B cell (primary cell): ENCODE measurements around the gene MYO10. TPM values are rescaled to one million over a fixed set of nuclear protein-coding genes. Genes with fewer than 3 reads are reported as not detected.
"Not testable (repeated sequence)": the region's sequence is repeated elsewhere in the genome, so short reads cannot be mapped to it uniquely, and the experiment has no call there.

Source experiments
- ATAC-seq: fragments of 200-7000 bp; cut with Tn5 transposase; one replicate; pipeline ENCODE4 v1.10.0; 2021; ENCODE audit warnings: low read depth, mild to moderate bottlenecking, moderate number of reproducible peaks, moderate library complexity
- CTCF ChIA-PET: fragments of 350-600 bp; sonication (Branson Sonifier 250); formaldehyde crosslinking; loops from one replicate; lab custom pipeline; 2021; ENCODE audit warnings: antibody characterized with exemption, inconsistent platforms; lab: Charles Lee
- POLR2A ChIA-PET: fragments of 350-600 bp; sonication (Branson Sonifier 250); formaldehyde crosslinking; loops from one replicate; lab custom pipeline; 2021; ENCODE audit warnings: antibody characterized with exemption; lab: Charles Lee
- DNase-seq: peaks from one replicate; pipeline ENCODE4 v3.0.0; 2013
- H2AFZ ChIP-seq: 2 replicates; pipeline ENCODE4 v1.6.1; 2012; ENCODE audit warnings: mild to moderate bottlenecking, low read depth, low read length; ENCODE audit not compliant: insufficient read depth, poor library complexity, severe bottlenecking
- H3K27ac ChIP-seq, 2 donors: 1 replicate in 1 of 2; 2 replicates in 1 of 2; pipeline ENCODE4 v1.5.1; 2012 to 2013; ENCODE audit warnings: low read length in 2 of 2, mild to moderate bottlenecking in 2 of 2, moderate library complexity in 1 of 2
- H3K27me3 ChIP-seq, 4 experiments: fragments of 200-600 bp in 1 of 4; sonication (generic) in 1 of 4; replicated peaks in 1 of 4; 1 replicate in 2 of 4; 2 replicates in 2 of 4; pipeline versions ENCODE4 v1.6.1 to v1.7.0; 2013 to 2016; ENCODE audit warnings: low read length in 3 of 4, mild to moderate bottlenecking in 2 of 4, mixed read lengths in 1 of 4, moderate library complexity in 1 of 4; ENCODE audit not compliant: insufficient read depth in 4 of 4, control insufficient read depth in 3 of 4; ENCODE audit errors: control extremely low read depth in 1 of 4
- H3K36me3 ChIP-seq, 2 experiments: replicated peaks in 1 of 2; 1 replicate in 1 of 2; 2 replicates in 1 of 2; pipeline versions ENCODE4 v1.6.1 to v1.7.1; 2013; ENCODE audit warnings: low read length in 1 of 2; ENCODE audit not compliant: insufficient read depth in 2 of 2, control insufficient read depth in 1 of 2; ENCODE audit errors: control extremely low read depth in 1 of 2, extremely low read depth in 1 of 2
- H3K4me1 ChIP-seq, 2 donors: fragments of 200-600 bp in 1 of 2; sonication (generic) in 1 of 2; 1 replicate in 1 of 2; 2 replicates in 1 of 2; pipeline versions ENCODE4 v1.5.1 to v1.6.1; 2013 to 2017; ENCODE audit warnings: low read length in 2 of 2; ENCODE audit not compliant: control insufficient read depth in 2 of 2, insufficient read depth in 2 of 2
- H3K4me2 ChIP-seq: replicated peaks from 2 replicates; pipeline ENCODE3; 2012; ENCODE audit warnings: mild to moderate bottlenecking, low read depth, low read length; ENCODE audit not compliant: poor library complexity, severe bottlenecking
- H3K4me3 ChIP-seq, 5 experiments: fragments of 200-600 bp in 1 of 5; sonication (generic) in 1 of 5; 1 replicate in 3 of 5; 2 replicates in 2 of 5; pipeline versions ENCODE4 v1.5.1 to v1.7.0; 2011 to 2016; ENCODE audit warnings: low read length in 4 of 5, mild to moderate bottlenecking in 4 of 5, low read depth in 2 of 5, control low read depth in 1 of 5, moderate library complexity in 1 of 5; ENCODE audit not compliant: insufficient read depth in 1 of 5; ENCODE audit errors: control extremely low read depth in 1 of 5, extremely low read depth in 1 of 5
- H3K79me2 ChIP-seq: fragments of 200-600 bp; sonication (generic); one replicate; pipeline ENCODE4 v1.6.0; 2016; ENCODE audit warnings: low read length; ENCODE audit not compliant: control insufficient read depth, insufficient read depth
- H3K9ac ChIP-seq: fragments of 200-600 bp; sonication (generic); 2 replicates; pipeline ENCODE4 v1.6.1; 2017; ENCODE audit warnings: mild to moderate bottlenecking, low read length, moderate library complexity
- H3K9me3 ChIP-seq, 3 donors: one replicate each; pipeline versions ENCODE4 v1.6.1 to v1.7.1; 2013; ENCODE audit warnings: low read length in 2 of 3; ENCODE audit not compliant: control insufficient read depth in 2 of 3, insufficient read depth in 1 of 3; ENCODE audit errors: control extremely low read depth in 1 of 3
- H4K20me1 ChIP-seq: 2 replicates; pipeline ENCODE4 v1.6.0; 2012; ENCODE audit warnings: mild to moderate bottlenecking, low read length; ENCODE audit not compliant: insufficient read depth, control insufficient read depth, poor library complexity, severe bottlenecking
- H3K27ac Mint-ChIP-seq: one replicate; pipeline ENCODE4 v1.8.0; 2021; ENCODE audit warnings: mixed read lengths
- H3K27me3 Mint-ChIP-seq: one replicate; pipeline ENCODE4 v1.8.0; 2021; ENCODE audit warnings: mixed read lengths
- H3K4me1 Mint-ChIP-seq: one replicate; pipeline ENCODE4 v1.8.0; 2021; ENCODE audit warnings: mixed read lengths
- H3K4me3 Mint-ChIP-seq: one replicate; pipeline ENCODE4 v1.8.0; 2021; ENCODE audit warnings: mixed read lengths
- H3K9me3 Mint-ChIP-seq: one replicate; pipeline ENCODE4 v1.8.0; 2022; ENCODE audit warnings: mixed read lengths; ENCODE audit not compliant: insufficient read depth
- EZH2 ChIP-seq: IDR thresholded peaks from 2 replicates; pipeline ENCODE4 v1.6.1; 2012; ENCODE audit warnings: borderline replicate concordance, low read depth, mild to moderate bottlenecking, moderate library complexity, low read length; ENCODE audit not compliant: insufficient read depth, poor library complexity, severe bottlenecking
- WGBS: methylation state at CpG from one replicate; pipeline ENCODE4 v1.1.5; 2013; ENCODE audit warnings: missing lambda C conversion rate; ENCODE audit not compliant: insufficient coverage; 5-methylcytosine and 5-hydroxymethylcytosine counted together
- intact Hi-C: fragments of 100-400 bp; cut with micrococcal nuclease; formaldehyde crosslinking; loops from one replicate; pipeline ENCODE4 v1.10.0; 2022
- polyA plus RNA-seq: library from polyadenylated mRNA; depleted of rRNA; stranded (reverse); fragments of >200 nt; gene quantifications from 2 replicates; pipeline ENCODE4 v1.2.3, GENCODE V29; 2012
- total RNA-seq, 2 donors: library from RNA; stranded (reverse); fragments of 120-200 nt in 1 of 2; gene quantifications; 1 replicate in 1 of 2; 2 replicates in 1 of 2; pipeline versions ENCODE4 v1.2.3 to v1.2.4, GENCODE V29; 2013 to 2022
- TF ChIP-seq, protein P1 (sequence below): fragments of 200-600 bp; IDR thresholded peaks from one replicate; pipeline ENCODE4 v1.8.0; 2022; ENCODE audit warnings: antibody characterized with exemption, mild to moderate bottlenecking

Gene MYO10
- total and polyA plus RNA-seq, 2 donors (not counting 1 experiment from before 2014, with no cell fraction given): 0.10 TPM; not detected in 1

DNA sequence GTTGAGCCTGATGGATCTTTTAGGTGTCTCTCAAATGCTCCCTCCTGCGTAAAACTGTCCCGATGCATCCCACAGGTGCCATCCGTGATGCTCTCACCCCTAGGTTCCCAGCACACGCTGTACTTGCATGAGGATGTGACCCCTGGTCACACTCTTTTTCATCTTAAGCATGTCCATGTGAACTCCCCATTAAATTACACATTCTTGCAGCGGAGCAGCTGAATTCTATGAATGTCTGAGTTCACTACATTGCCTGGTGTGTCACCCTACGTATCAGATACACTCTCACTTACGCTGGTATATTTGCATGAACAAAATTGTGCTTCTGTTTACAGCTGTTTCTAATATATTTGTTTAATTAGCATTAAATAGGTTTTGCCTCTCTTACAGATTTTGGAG lies 214.0 kb downstream of the MYO10 start:
- Mint-ChIP-seq H3K27me3 (peaks cover 3% of the 10 kb centered on the region), H3K4me3 (no peak overlapping the region), H3K4me1 (no peaks in the 10 kb centered on the region), H3K9me3 (peaks cover 3% of the 10 kb centered on the region), H3K27ac (no peak overlapping the region)
- H3K36me3 ChIP-seq: no peaks in the 10 kb centered on the region
- ChIA-PET POLR2A (no interaction called here), CTCF (no interaction called here)
- DNase-seq (no peak), ATAC-seq (no peak)
- no peak overlapping the region for H2AFZ ChIP-seq
- intact Hi-C loops: no loop called here
- TF ChIP-seq, protein P1, sequence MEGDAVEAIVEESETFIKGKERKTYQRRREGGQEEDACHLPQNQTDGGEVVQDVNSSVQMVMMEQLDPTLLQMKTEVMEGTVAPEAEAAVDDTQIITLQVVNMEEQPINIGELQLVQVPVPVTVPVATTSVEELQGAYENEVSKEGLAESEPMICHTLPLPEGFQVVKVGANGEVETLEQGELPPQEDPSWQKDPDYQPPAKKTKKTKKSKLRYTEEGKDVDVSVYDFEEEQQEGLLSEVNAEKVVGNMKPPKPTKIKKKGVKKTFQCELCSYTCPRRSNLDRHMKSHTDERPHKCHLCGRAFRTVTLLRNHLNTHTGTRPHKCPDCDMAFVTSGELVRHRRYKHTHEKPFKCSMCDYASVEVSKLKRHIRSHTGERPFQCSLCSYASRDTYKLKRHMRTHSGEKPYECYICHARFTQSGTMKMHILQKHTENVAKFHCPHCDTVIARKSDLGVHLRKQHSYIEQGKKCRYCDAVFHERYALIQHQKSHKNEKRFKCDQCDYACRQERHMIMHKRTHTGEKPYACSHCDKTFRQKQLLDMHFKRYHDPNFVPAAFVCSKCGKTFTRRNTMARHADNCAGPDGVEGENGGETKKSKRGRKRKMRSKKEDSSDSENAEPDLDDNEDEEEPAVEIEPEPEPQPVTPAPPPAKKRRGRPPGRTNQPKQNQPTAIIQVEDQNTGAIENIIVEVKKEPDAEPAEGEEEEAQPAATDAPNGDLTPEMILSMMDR: no peak
- TF ChIP-seq EZH2: no peak
- no peaks in the 10 kb centered on the region for H4K20me1 ChIP-seq
- no peaks in the 10 kb centered on the region for H3K27me3 ChIP-seq
- H3K9me3 ChIP-seq: peaks cover 0 to 3% (median 0%) of the 10 kb centered on the region in 3 donors
- H3K4me2 ChIP-seq: no peak overlapping the region
- no peak overlapping the region for H3K4me3 ChIP-seq
- no peaks in the 10 kb centered on the region for H3K4me1 ChIP-seq
- WGBS: 95% methylated on average over 5 of the region's 7 CpGs
- no peaks in the 10 kb centered on the region for H3K79me2 ChIP-seq
- H3K9ac ChIP-seq: no peak overlapping the region
- H3K27ac ChIP-seq: no peak overlapping the region

DNA sequence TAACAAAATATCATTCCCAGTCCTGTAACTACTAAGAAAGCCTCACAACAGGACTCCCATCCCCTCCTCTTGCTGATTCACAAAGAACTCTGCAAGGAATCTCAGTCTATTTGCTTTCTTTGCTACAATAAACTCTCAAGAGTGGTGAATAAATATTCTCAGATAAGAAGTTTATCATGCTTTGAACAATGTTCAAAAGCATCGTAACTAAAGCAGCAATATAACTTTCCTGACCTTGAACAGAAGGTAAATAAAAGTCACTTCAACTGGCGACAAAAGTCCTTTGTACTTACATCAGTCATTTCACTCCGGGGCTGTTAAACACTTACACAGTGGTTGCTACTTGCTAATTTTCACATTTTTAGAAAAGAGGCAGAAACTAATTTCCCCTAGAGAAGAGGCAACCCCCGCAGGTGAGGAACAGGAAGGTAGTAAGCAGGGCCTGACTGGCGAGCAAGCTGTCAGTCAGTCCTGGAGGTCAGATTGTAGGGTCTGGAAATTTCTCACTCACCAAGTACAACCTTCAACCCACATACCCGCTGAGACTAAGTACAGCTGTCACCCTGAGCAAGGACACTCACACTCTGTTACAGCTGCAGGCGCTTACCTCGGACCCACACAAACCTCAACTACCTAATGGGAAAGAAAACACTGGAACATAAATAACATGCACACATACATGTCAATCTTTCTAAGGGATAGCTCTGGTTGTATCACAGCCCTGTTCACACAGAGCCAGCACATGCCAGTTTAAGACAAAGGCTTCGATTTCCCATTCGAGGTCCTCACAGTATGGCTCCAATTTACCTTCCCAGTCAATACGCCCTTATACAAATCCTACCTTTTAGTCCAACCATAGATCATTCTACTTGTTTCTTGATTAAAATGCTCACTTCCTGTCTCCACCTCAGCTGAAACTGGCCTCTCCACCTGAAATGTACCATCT lies 214.7 kb downstream of the MYO10 start:
- Histone ChIP-seq H3K27ac (no peak overlapping the region), H3K4me3 (no peak overlapping the region), H4K20me1 (no peaks in the 10 kb centered on the region), H3K9ac (no peak overlapping the region), H3K27me3 (no peaks in the 10 kb centered on the region), H3K4me2 (no peak overlapping the region), H3K9me3 (no peaks in the 10 kb centered on the region), H2AFZ (no peak overlapping the region), H3K79me2 (no peaks in the 10 kb centered on the region), H3K36me3 (no peaks in the 10 kb centered on the region), H3K4me1 (no peaks in the 10 kb centered on the region)
- no peak for TF ChIP-seq EZH2
- TF ChIP-seq, protein P1: no peak
- 78% methylated on average over 7 of the region's 11 CpGs for WGBS
- Mint-ChIP-seq H3K27ac (no peak overlapping the region), H3K9me3 (peaks cover 3% of the 10 kb centered on the region), H3K4me3 (no peak overlapping the region), H3K27me3 (peaks cover 3% of the 10 kb centered on the region), H3K4me1 (no peaks in the 10 kb centered on the region)
- DNase-seq (no peak), ATAC-seq (no peak)
- ChIA-PET POLR2A (no interaction called here), CTCF (no interaction called here)
- intact Hi-C loops: no loop called here

DNA sequence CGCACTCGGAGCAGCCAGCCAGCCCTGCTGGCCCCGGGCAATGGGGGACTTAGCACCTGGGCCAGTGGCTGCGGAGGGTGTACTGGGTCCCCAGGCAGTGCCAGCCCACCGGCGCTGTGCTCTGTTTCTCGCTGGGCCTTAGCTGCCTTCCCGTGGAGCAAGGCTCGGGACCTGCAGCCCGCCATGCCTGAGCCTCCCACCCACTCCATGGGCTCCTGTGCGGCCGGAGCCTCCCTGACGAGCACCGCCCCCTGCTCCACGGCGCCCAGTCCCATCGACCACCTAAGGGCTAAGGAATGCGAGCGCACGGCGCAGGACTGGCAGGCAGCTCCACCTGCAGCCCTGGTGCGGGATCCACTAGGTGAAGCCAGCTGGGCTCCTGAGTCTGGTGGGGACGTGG lies 218.1 kb downstream of the MYO10 start:
- H3K4me2 ChIP-seq, H3K9me3 Mint-ChIP-seq, DNase-seq, H3K27ac ChIP-seq, H3K27ac Mint-ChIP-seq, H2AFZ ChIP-seq, H3K27me3 Mint-ChIP-seq, H3K4me1 Mint-ChIP-seq, H3K79me2 ChIP-seq, H3K4me3 ChIP-seq, H3K4me1 ChIP-seq, H3K9ac ChIP-seq, intact Hi-C loops, H4K20me1 ChIP-seq, CTCF ChIA-PET, H3K9me3 ChIP-seq, POLR2A ChIA-PET, H3K27me3 ChIP-seq, H3K4me3 Mint-ChIP-seq, H3K36me3 ChIP-seq, ATAC-seq: not testable (repeated sequence)
- WGBS: 96% methylated on average over 16 of the region's 23 CpGs
